Mucosa of stomach (tissue), 1 donor: ENCODE data around the gene VPS37D.
"Not testable (repeated sequence)": the region's sequence is repeated elsewhere in the genome, so short reads cannot be mapped to it uniquely, and the experiment has no call there.

Source experiments
- H3K27me3 ChIP-seq: one replicate; pipeline ENCODE4 v1.7.0; 2013; ENCODE audit warnings: mild to moderate bottlenecking, low read length; ENCODE audit not compliant: control insufficient read depth, insufficient read depth
- H3K36me3 ChIP-seq: one replicate; pipeline ENCODE4 v1.7.0; 2013; ENCODE audit warnings: low read length; ENCODE audit not compliant: control insufficient read depth, insufficient read depth
- H3K4me1 ChIP-seq: one replicate; pipeline ENCODE4 v1.7.0; 2013; ENCODE audit warnings: mild to moderate bottlenecking, low read length; ENCODE audit not compliant: control insufficient read depth, insufficient read depth
- H3K4me3 ChIP-seq: one replicate; pipeline ENCODE4 v1.7.0; 2013; ENCODE audit warnings: low read length
- H3K9ac ChIP-seq: one replicate; pipeline ENCODE4 v1.7.0; 2013; ENCODE audit warnings: mild to moderate bottlenecking, low read length, moderate library complexity
- H3K9me3 ChIP-seq: one replicate; pipeline ENCODE4 v1.7.0; 2013; ENCODE audit warnings: mild to moderate bottlenecking, low read length, moderate library complexity; ENCODE audit not compliant: control insufficient read depth
- donor health status: Pancreatic carcinoma.

The VPS37D gene

GRCh38 chr7:73667344-73668102 lies at the start of gene VPS37D:
TSS of gene VPS37D (plus strand) at chr7:73667831. CDS start at chr7:73667959, 128 bp downstream.
- Histone ChIP-seq H3K27me3 (peaks cover 9% of the 10 kb centered on the region), H3K4me1 (peaks cover 7% of the 10 kb centered on the region), H3K9ac (peak within 1 kb of the TSS; percentile 43), H3K9me3 (no peaks in the 10 kb centered on the region), H3K4me3 (no peak within 1 kb of the TSS), H3K36me3 (no peaks in the 10 kb centered on the region)

GRCh38 chr7:73618538-73618937 lies 49.1 kb upstream of the VPS37D start:
- Histone ChIP-seq H3K4me1 (peaks cover 18% of the 10 kb centered on the region), H3K27me3 (peaks cover 28% of the 10 kb centered on the region), H3K4me3 (no peak overlapping the region), H3K36me3 (no peaks in the 10 kb centered on the region), H3K9ac (no peak overlapping the region), H3K9me3 (no peaks in the 10 kb centered on the region)

- Histone ChIP-seq H3K4me1 (peaks cover 19% of the 10 kb centered on the region), H3K27me3 (peaks cover 33% of the 10 kb centered on the region)
- not testable (repeated sequence) for H3K36me3 ChIP-seq, H3K9me3 ChIP-seq, H3K9ac ChIP-seq, H3K4me3 ChIP-seq
Measured at GRCh38 chr7:73619394-73619793, 48.2 kb upstream of the VPS37D start.

- H3K9ac ChIP-seq = no peak overlapping the region
- no peaks in the 10 kb centered on the region for H3K9me3 ChIP-seq
- peaks cover 37% of the 10 kb centered on the region for H3K27me3 ChIP-seq
- H3K36me3 ChIP-seq = no peaks in the 10 kb centered on the region
- H3K4me3 ChIP-seq = no peak overlapping the region
- H3K4me1 ChIP-seq = peaks cover 17% of the 10 kb centered on the region
Measured at GRCh38 chr7:73621168-73622063, 46.2 kb upstream of the VPS37D start.

- no peak overlapping the region for H3K4me3 ChIP-seq
- H3K27me3 ChIP-seq = peaks cover 46% of the 10 kb centered on the region
- H3K36me3 ChIP-seq = no peaks in the 10 kb centered on the region
- H3K4me1 ChIP-seq = peaks cover 17% of the 10 kb centered on the region
- H3K9ac ChIP-seq = peak overlapping the region; percentile 8
- no peaks in the 10 kb centered on the region for H3K9me3 ChIP-seq
Measured at GRCh38 chr7:73622527-73622908, 45.1 kb upstream of the VPS37D start.

GRCh38 chr7:73622909-73623797 lies 44.5 kb upstream of the VPS37D start:
- H3K27me3 ChIP-seq = peaks cover 50% of the 10 kb centered on the region
- no peak overlapping the region for H3K4me3 ChIP-seq
- H3K4me1 ChIP-seq = peaks cover 17% of the 10 kb centered on the region
- no peaks in the 10 kb centered on the region for H3K36me3 ChIP-seq
- H3K9me3 ChIP-seq = no peaks in the 10 kb centered on the region
- peak overlapping the region; percentile 41 for H3K9ac ChIP-seq

GRCh38 chr7:73623798-73624668 lies 43.6 kb upstream of the VPS37D start, which contains the start of gene MLXIPL:
TSS of gene MLXIPL (minus strand) at chr7:73624522. CDS start at chr7:73624492, 30 bp downstream.
- H3K9me3 ChIP-seq = no peaks in the 10 kb centered on the region
- H3K27me3 ChIP-seq = peaks cover 55% of the 10 kb centered on the region
- H3K9ac ChIP-seq = peak within 1 kb of the TSS; percentile 41
- H3K4me3 ChIP-seq = no peak within 1 kb of the TSS
- H3K4me1 ChIP-seq = peaks cover 17% of the 10 kb centered on the region
- H3K36me3 ChIP-seq = no peaks in the 10 kb centered on the region

GRCh38 chr7:73624669-73625001 lies 43.0 kb upstream of the VPS37D start:
- Histone ChIP-seq H3K9me3 (no peaks in the 10 kb centered on the region), H3K36me3 (no peaks in the 10 kb centered on the region), H3K27me3 (peaks cover 55% of the 10 kb centered on the region), H3K9ac (no peak overlapping the region), H3K4me1 (peaks cover 17% of the 10 kb centered on the region), H3K4me3 (no peak overlapping the region)

GRCh38 chr7:73625276-73625675 lies 42.4 kb upstream of the VPS37D start:
- Histone ChIP-seq H3K27me3 (peaks cover 55% of the 10 kb centered on the region), H3K4me3 (no peak overlapping the region), H3K9me3 (no peaks in the 10 kb centered on the region)

GRCh38 chr7:73626814-73627213 lies 40.8 kb upstream of the VPS37D start:
- no peak overlapping the region for H3K9ac ChIP-seq
- H3K9me3 ChIP-seq = no peaks in the 10 kb centered on the region
- no peaks in the 10 kb centered on the region for H3K36me3 ChIP-seq
- H3K4me1 ChIP-seq = peaks cover 17% of the 10 kb centered on the region
- peaks cover 50% of the 10 kb centered on the region for H3K27me3 ChIP-seq
- H3K4me3 ChIP-seq = no peak overlapping the region

More at GRCh38 chr7:73625276-73625675, 42.4 kb upstream of the VPS37D start:
- Histone ChIP-seq H3K36me3 (no peaks in the 10 kb centered on the region), H3K9ac (no peak overlapping the region), H3K4me1 (peaks cover 17% of the 10 kb centered on the region)

- Histone ChIP-seq H3K9ac (no peak overlapping the region), H3K4me1 (peaks cover 8% of the 10 kb centered on the region), H3K9me3 (no peaks in the 10 kb centered on the region), H3K27me3 (peaks cover 40% of the 10 kb centered on the region), H3K36me3 (no peaks in the 10 kb centered on the region), H3K4me3 (no peak overlapping the region)
Measured at GRCh38 chr7:73628504-73628903, 39.1 kb upstream of the VPS37D start.
